NCI-H2107 treated with DMSO at 0.1 percent for 48 hours (cell line): Measurements from ENCODE around the gene SLC12A7.

Experiments
- DNase-seq: peaks from one replicate; lab custom pipeline; 2025; ENCODE audit not compliant: unreplicated experiment; lab: John Stamatoyannopoulos, UW

SLC12A7 gene

GRCh38 chr5:1053391-1054017 is 58.4 kb downstream of the SLC12A7 start:
- no peak for DNase-seq

- DNase-seq = no peak
Observed at GRCh38 chr5:1052641-1053390, 59.0 kb downstream of the SLC12A7 start.

- DNase-seq = no peak
Observed at GRCh38 chr5:1052076-1052475, 59.8 kb downstream of the SLC12A7 start.

- no peak for DNase-seq
Observed at GRCh38 chr5:1051366-1051720, 60.5 kb downstream of the SLC12A7 start.

- DNase-seq = peak; percentile 86
Observed at GRCh38 chr5:1050423-1051365, 61.2 kb downstream of the SLC12A7 start.

GRCh38 chr5:1048861-1049838 is 62.7 kb downstream of the SLC12A7 start:
- no peak for DNase-seq

DNA sequence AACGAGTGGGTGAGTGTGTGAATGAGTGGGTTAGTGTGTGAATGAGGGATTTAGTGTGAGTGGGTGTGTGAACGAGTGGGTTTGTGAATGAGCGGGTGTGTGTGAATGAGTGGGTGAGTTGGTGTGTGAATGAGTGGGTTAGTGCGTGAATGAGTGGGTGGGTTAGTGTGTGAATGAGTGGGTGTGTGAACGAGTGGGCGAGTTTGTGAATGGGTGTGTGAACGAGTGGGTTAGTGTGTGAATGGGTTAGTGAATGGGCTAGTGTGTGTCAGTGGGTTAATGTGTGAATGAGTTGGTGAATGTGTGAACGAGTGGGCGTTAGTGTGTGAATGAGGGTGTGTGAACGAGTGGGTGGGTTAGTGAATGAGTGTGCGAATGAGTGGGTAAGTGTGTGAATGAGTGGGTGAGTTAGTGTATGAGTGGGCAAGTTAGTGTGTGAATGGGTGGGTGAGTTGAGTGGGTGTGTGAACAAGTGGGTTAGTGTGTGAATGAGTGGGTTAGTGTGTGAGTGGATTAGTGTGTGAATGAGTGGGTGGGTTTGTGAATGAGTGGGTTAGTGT is 63.6 kb downstream of the SLC12A7 start:
- no peak for DNase-seq

GRCh38 chr5:1047332-1047965 is 64.4 kb downstream of the SLC12A7 start:
- DNase-seq = no peak

GRCh38 chr5:1045960-1046560 is 65.8 kb downstream of the SLC12A7 start:
- no peak for DNase-seq

GRCh38 chr5:1044117-1044516 is 67.7 kb downstream of the SLC12A7 start:
- DNase-seq = no peak

GRCh38 chr5:1043327-1043726 is 68.5 kb downstream of the SLC12A7 start:
- DNase-seq = no peak

- DNase-seq = no peak
Observed at GRCh38 chr5:1042626-1043025, 69.2 kb downstream of the SLC12A7 start.

DNA sequence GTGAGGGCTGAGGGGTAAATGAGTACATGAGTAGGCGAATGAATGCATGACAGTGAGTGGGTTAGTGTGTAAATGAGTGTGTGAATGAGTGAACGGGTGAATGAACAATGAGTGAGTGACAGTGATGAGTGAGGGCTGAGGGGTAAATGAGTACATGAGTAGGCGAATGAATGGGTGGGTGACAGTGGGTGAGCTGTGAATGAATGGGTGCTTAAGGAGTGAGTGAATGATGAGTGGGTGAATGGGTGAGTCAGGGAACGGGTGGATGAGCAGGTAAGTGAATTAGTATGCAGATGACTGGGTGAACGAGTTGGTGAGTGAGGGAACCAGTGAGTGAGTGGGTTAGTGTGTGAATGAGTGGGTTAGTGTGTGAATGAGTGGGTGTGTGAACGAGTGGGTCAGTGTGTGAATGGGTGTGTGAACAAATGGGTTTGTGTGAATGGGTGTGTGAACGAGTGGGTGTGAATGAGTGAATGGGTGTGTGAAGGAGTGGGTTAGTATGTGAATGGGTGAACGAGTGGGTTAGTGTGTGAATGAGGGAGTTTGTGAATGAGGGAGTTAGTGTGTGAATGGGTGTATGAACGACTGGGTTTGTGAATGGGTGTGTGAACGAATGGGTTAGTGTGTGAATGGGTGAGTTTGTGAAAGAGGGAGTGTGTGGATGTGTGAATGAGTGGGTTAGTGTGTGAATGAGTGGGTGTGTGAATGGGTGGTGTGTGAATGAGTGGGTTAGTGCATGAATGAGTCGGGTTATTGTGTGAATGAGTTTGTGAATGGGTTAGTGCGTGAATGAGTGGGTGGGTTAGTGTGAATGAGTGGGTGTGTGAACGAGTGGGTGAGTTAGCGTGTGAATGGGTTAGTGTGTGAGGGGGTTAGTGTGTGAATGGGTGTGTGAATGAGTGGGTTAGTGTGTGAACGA is 70.4 kb downstream of the SLC12A7 start:
- no peak for DNase-seq

GRCh38 chr5:1040571-1040970 is 71.3 kb downstream of the SLC12A7 start:
- no peak for DNase-seq

- no peak for DNase-seq
Observed at GRCh38 chr5:1039706-1040260, 72.1 kb downstream of the SLC12A7 start.

GRCh38 chr5:1039210-1039548 is 72.7 kb downstream of the SLC12A7 start:
- no peak for DNase-seq

GRCh38 chr5:1038417-1039209 is 73.2 kb downstream of the SLC12A7 start:
- DNase-seq = no peak
